Thyroid gland (tissue), 4 donors: ENCODE results near the gene MPPE1.

Experiments
- CTCF ChIP-seq, 6 experiments: fragments of 200-600 bp in 3 of 6; fragments of 450-650 bp in 3 of 6; sonication (generic) in 3 of 6; IDR thresholded peaks; one replicate each; pipeline ENCODE4 v1.5.1; 2016 to 2019; ENCODE audit warnings: antibody characterized with exemption in 6 of 6, mild to moderate bottlenecking in 2 of 6, inconsistent platforms in 1 of 6, moderate library complexity in 1 of 6
- POLR2A ChIP-seq, 2 donors: fragments of 450-650 bp; IDR thresholded peaks; one replicate each; pipeline ENCODE4 v1.6.1; 2017; ENCODE audit warnings: antibody characterized with exemption in 2 of 2, mild to moderate bottlenecking in 2 of 2, moderate library complexity in 1 of 2

- TF ChIP-seq CTCF (IDR thresholded peaks at IDR 0.05), result no peak
- no peak for TF ChIP-seq POLR2A (IDR thresholded peaks at IDR 0.05)
Observed at GRCh38 chr18:11906926-11907874, 917 bp downstream of the MPPE1 start.
